AG04450 (cell line): ENCODE results near the gene VDR. TPM values are rescaled to one million over a fixed set of nuclear protein-coding genes. Genes with fewer than 3 reads are reported as not detected.

Source experiments
- CTCF ChIA-PET: fragments of 300-600, 350-600 bp; formaldehyde crosslinking; extraction: SDS; loops from one replicate; lab custom pipeline; 2022; ENCODE audit warnings: antibody characterized with exemption, inconsistent platforms; lab: Charles Lee
- POLR2A ChIA-PET: fragments of 350-600 bp; formaldehyde crosslinking; extraction: SDS; loops from one replicate; lab custom pipeline; 2021; ENCODE audit warnings: antibody characterized with exemption, inconsistent platforms; lab: Yijun Ruan, JAX
- DNase-seq: peaks from one replicate; pipeline ENCODE4 v3.0.0-alpha.2; 2011; ENCODE audit warnings: low read depth, low spot score
- H3K27ac ChIP-seq: one replicate; pipeline ENCODE4 v1.5.1; 2012; ENCODE audit warnings: low read depth, low read length, control low read depth
- H3K27me3 ChIP-seq: one replicate; pipeline ENCODE4 v1.6.0; 2012; ENCODE audit warnings: low read length; ENCODE audit not compliant: control insufficient read depth, insufficient read depth
- H3K4me3 ChIP-seq: 2 replicates; pipeline ENCODE4 v1.5.1; 2011; ENCODE audit warnings: mild to moderate bottlenecking, low read depth, low read length, control low read depth
- H3K9me3 ChIP-seq: 2 replicates; pipeline ENCODE4 v1.5.1; 2012; ENCODE audit warnings: low read length; ENCODE audit not compliant: control insufficient read depth, insufficient read depth
- CTCF ChIP-seq: IDR thresholded peaks from 2 replicates; pipeline ENCODE4 v1.5.1; 2011; ENCODE audit warnings: low read depth, low read length, control low read depth, inconsistent platforms
- polyA plus RNA-seq: library from polyadenylated mRNA; depleted of rRNA; stranded (reverse); fragments of >200 nt; gene quantifications from 2 replicates; pipeline ENCODE4 v1.2.3, GENCODE V29; 2011

The VDR gene
- polyA plus RNA-seq, 1 experiment, result 11.9 TPM

GRCh38 chr12:47894068-47894467, 10.7 kb downstream of the VDR start:
- Histone ChIP-seq H3K4me3 (no peak overlapping the region), H3K9me3 (no peaks in the 10 kb centered on the region), H3K27ac (no peak overlapping the region), H3K27me3 (no peaks in the 10 kb centered on the region)
- DNase-seq, result no peak
- no peak for TF ChIP-seq CTCF
- ChIA-PET CTCF (interaction anchor here (1.3 kb wide), 1 partner anchor 69 kb away, joined by 4 read pairs; no protein-coding TSS in a partner anchor), POLR2A (no interaction called here)

- CTCF ChIA-PET, result interaction anchor here (0.8 to 1.1 kb wide), 2 partner anchors 12 to 71 kb away, joined by 4 to 5 read pairs; partner anchors contain the start of genes TMEM106C and VDR
- TF ChIP-seq CTCF, result no peak
- no peak for DNase-seq
- no peaks in the 10 kb centered on the region for H3K27me3 ChIP-seq
- H3K27ac ChIP-seq, result no peak overlapping the region
- no peaks in the 10 kb centered on the region for H3K9me3 ChIP-seq
- no peak overlapping the region for H3K4me3 ChIP-seq
- POLR2A ChIA-PET, result interaction anchor here (0.6 kb wide), 1 partner anchor 9 kb away, joined by 3 read pairs; no protein-coding TSS in a partner anchor
Observed at GRCh38 chr12:47892819-47893218, 12.0 kb downstream of the VDR start.

GRCh38 chr12:47891356-47891755, 13.4 kb downstream of the VDR start:
- ChIA-PET CTCF (no interaction called here), POLR2A (no interaction called here)
- no peak overlapping the region for H3K27ac ChIP-seq
- no peak overlapping the region for H3K4me3 ChIP-seq
- H3K9me3 ChIP-seq, result no peaks in the 10 kb centered on the region
- DNase-seq, result no peak
- H3K27me3 ChIP-seq, result no peaks in the 10 kb centered on the region
- no peak for TF ChIP-seq CTCF

GRCh38 chr12:47889040-47889439, 15.8 kb downstream of the VDR start:
- ChIA-PET POLR2A (no interaction called here), CTCF (no interaction called here)

More at GRCh38 chr12:47889040-47889439, 15.8 kb downstream of the VDR start:
- TF ChIP-seq CTCF, result no peak
- no peak overlapping the region for H3K4me3 ChIP-seq
- no peaks in the 10 kb centered on the region for H3K9me3 ChIP-seq
- no peak for DNase-seq
- no peaks in the 10 kb centered on the region for H3K27me3 ChIP-seq
- H3K27ac ChIP-seq, result no peak overlapping the region
